NCI-H1694 (cell line): ENCODE data around the gene CPED1.
A peak's percentile ranks its signal among the peaks of the same experiment; 100 is the strongest.

Source experiments
- DNase-seq: peaks from one replicate; lab custom pipeline; 2025; lab: John Stamatoyannopoulos, UW

Gene CPED1

DNA sequence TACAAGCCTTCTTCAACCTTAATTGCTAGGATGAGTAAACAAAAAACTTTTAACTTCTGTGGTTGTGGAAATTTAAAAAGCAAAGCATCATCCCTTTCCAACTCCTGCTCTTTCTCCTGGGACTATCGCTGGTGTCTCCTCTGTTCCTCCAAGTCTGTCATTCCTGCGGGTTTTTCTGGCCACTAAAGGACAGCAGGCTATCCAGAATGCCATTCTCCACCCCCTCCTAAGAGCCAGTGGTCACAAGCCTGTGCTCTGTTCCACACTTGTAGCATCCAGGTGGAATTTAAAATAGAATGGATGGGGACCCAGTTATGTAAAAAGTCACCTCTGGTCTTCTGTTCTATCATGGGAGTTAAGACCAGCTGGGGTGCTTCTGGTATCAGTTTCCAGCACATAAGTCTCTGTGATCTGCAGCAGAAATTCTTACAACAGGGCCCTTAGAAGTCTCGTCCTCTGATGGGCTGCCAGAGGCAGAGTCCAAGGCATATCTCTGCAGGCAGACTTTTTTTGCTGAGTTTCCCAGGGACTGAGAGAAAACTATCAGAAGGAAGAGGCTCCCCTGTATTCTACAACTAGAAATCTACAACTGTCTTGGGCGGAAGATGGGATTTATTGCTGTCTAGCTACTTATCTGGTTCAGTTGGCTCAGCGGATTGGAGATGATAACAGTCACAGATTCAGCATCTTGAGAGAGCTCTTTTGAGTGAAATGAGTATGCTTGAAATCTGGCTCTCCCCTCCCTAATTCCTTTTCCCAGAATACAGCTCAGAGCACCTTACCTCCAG, 335.2 kb downstream of the CPED1 start:
- DNase-seq, result no peak

DNA sequence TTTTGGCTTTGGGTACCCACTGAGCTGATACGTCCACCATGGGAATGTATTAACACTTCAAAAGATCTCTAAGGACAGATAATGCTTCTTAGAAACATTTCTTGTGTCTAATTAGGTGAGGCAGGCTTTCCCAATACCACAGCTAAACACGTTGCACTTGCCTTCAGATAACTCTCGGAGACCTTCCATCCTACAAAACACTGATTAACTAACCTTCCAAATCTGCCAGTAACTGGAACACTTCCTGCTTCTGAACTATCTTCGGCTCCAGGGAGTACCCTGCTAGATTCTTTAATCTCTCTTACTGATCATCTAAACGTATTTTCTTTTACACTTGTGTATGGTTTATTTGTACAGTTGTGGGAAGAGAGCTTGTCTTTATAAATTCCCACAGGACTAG, 339.2 kb downstream of the CPED1 start:
- no peak for DNase-seq

GRCh38 chr7:121328508-121329190, 340.1 kb downstream of the CPED1 start, which contains the start of gene WNT16:
WNT16 (plus strand) TSS chr7:121329000; CDS start chr7:121329293, 293 bp downstream.
- no peak for DNase-seq

- no peak for DNase-seq
Measured at GRCh38 chr7:121329191-121330052, 340.9 kb downstream of the CPED1 start.

DNA sequence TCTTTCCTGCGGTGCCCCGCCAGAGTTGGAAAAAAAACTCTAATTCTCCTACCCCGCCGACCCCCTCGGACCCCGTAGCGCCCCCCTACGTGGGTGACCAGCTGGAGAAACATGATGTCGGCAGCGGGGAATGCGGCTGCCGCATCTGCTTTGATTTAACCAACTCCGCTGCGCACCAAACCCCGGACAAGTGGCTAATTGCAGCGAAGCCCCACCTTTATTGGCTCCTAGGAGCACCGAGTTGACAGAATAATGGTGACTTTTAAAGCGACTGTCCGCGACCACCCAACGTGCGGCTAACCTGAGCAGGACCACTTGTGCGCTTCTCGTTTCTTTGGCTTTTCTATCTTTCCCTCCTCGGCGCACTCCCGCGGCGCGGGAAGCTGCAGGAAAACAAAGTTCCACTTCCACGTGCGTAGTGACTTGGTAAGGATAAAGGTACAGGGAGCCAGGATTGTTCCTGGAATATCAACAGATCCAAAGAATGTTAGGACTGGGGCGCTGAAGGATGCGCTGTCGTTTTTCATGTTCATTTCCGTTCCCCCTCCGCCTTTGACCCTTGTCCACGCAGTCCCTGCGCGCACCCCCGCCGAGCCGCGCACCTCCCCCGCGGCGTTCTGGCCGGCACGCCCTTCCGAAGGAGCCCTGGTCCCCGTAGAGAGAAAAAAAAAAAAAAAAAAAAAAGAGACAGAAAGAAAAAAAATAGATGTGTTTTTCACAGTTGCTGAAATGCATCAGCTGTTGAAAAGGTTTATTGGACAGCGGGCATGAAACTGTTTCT, 341.7 kb downstream of the CPED1 start:
- peak; percentile 34 for DNase-seq

- DNase-seq, result no peak
Measured at GRCh38 chr7:121331048-121331447, 342.5 kb downstream of the CPED1 start.

- DNase-seq, result no peak
Measured at GRCh38 chr7:121331574-121331973, 343.1 kb downstream of the CPED1 start.

- no peak for DNase-seq
Measured at GRCh38 chr7:121334376-121334775, 345.9 kb downstream of the CPED1 start.

DNA sequence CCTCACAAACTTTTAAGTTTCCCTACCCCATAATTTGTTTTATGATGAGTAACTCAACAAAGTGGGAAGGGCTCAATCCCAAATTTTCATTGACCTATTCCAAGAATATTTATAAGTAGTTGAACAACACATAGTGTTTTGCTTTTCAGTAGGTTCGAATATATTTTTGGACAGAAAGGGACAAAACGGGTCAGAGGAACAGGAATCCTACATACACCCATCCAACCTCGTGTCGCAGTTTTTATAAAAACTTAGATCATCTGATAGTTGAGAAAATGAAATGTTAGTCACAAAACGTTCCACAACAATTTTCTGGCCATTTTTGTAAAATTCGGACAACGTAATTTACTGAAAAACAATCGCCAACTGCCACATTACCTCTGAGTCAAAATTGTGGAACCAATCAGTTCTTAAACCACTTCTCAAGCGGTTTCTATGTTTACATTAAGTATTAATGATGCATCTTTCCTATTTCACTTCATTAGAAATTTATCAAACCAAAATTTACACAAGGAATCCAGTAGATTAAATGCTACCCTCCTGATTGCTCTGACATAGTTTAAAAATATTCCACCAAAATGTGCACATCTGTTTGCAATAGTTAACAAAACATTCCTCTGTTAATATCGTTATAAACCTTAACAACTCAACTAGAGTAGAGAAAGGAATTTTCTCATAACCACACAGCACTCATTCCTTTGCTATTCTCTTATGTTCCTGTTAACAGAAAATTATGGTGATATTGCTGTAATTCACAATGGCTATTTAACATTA, 346.6 kb downstream of the CPED1 start:
- DNase-seq, result no peak

DNA sequence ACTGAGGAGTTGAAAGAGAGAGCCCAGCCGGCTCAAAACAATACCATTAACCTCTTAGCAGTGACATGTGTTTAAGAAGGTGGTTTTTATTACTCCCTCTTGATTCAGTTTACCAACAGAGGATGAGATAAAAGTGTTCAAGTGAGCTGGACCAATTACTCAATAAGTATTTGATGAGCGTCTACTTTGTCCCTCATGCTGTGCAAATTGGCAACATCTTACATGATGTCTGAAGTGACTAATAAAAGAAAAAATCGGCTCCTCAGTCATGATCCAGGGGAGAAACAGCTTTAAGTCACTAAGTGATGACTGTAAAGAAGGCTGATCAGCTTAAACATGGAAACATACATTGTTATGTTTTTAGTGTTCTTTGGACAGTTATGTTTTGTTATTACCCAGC, 348.1 kb downstream of the CPED1 start:
- DNase-seq, result no peak

DNA sequence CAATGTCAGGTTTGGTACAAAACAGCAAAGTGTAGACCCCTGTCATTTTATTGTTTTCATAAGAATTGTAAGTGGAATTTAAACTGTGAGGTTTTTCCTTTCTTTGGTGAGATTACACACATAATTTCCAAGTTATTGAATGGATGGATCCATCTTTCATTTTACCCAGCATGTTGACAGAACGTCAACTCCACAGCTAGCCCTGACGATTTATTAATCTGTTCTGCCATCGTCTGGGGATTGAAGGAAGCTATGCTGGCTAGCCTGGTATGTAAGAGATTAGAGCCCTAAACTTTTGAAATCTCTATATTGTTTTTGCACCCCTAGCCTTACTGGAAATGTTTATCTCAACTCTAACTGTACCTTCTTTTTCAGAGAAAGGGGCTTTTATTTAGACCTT, 348.9 kb downstream of the CPED1 start:
- peak; percentile 61 for DNase-seq

DNA sequence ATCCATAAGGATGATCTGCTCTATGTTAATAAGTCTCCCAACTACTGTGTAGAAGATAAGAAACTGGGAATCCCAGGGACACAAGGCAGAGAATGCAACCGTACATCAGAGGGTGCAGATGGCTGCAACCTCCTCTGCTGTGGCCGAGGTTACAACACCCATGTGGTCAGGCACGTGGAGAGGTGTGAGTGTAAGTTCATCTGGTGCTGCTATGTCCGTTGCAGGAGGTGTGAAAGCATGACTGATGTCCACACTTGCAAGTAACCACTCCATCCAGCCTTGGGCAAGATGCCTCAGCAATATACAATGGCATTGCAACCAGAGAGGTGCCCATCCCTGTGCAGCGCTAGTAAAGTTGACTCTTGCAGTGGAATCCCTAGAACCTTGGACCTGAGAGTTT, 350.6 kb downstream of the CPED1 start:
- no peak for DNase-seq

DNA sequence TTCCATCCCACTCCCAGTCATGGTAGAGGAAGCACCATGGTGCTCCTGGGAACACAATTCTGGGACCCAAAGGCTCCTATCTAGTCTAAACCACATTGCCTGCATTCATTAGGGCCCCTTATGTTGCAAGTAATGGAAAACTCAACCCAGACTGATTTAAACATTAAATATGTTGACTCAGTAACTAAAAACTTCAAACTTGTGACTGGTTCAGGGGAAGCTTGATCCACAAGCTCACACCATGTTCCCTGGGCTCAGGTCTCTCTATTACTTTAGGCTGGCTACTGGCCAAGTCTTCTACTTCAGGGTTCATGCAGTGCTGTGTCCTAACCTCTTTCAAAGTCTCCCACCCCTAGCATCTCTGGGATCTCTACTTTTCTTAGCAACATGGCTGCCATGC, 353.4 kb downstream of the CPED1 start:
- no peak for DNase-seq

- DNase-seq, result no peak
Measured at GRCh38 chr7:121342631-121343030, 354.1 kb downstream of the CPED1 start.

GRCh38 chr7:121343302-121343701, 354.8 kb downstream of the CPED1 start:
- DNase-seq, result no peak

- no peak for DNase-seq
Measured at GRCh38 chr7:121344093-121344492, 355.6 kb downstream of the CPED1 start.

- DNase-seq, result no peak
Measured at GRCh38 chr7:121344497-121344896, 356.0 kb downstream of the CPED1 start.
